Smooth muscle cell (in vitro differentiated cells): ENCODE results near the gene CCDC154. TPM values are rescaled to one million over a fixed set of nuclear protein-coding genes. Genes with fewer than 3 reads are reported as not detected.

ENCODE experiments used
- DNase-seq: peaks from one replicate; lab custom pipeline; 2025; ENCODE audit not compliant: unreplicated experiment; lab: John Stamatoyannopoulos, UW
- H2AFZ ChIP-seq: fragments of 200-600 bp; sonication (generic); 2 replicates; pipeline ENCODE4 v1.6.0; 2016; ENCODE audit warnings: antibody characterized with exemption, low read depth, mild to moderate bottlenecking
- H3F3A ChIP-seq: fragments of 200-600 bp; sonication (generic); 2 replicates; pipeline ENCODE4 v1.6.0; 2017; ENCODE audit warnings: antibody characterized with exemption, low read depth
- H3K27ac ChIP-seq: fragments of 200-600 bp; sonication (generic); 2 replicates; pipeline ENCODE4 v1.5.1; 2016; ENCODE audit warnings: low read depth, mild to moderate bottlenecking
- H3K27me3 ChIP-seq: fragments of 200-600 bp; sonication (generic); 2 replicates; pipeline ENCODE4 v1.6.1; 2016; ENCODE audit warnings: low read depth, mild to moderate bottlenecking
- H3K36me3 ChIP-seq: fragments of 200-600 bp; sonication (generic); 2 replicates; pipeline ENCODE4 v1.5.1; 2016; ENCODE audit warnings: low read depth
- H3K4me1 ChIP-seq: fragments of 200-600 bp; sonication (generic); 2 replicates; pipeline ENCODE4 v1.5.1; 2016; ENCODE audit warnings: low read depth
- H3K4me2 ChIP-seq: fragments of 200-600 bp; sonication (generic); 2 replicates; pipeline ENCODE4 v1.6.0; 2016; ENCODE audit warnings: mild to moderate bottlenecking
- H3K4me3 ChIP-seq: fragments of 200-600 bp; sonication (generic); 2 replicates; pipeline ENCODE4 v1.5.1; 2016; ENCODE audit warnings: mild to moderate bottlenecking
- H3K79me2 ChIP-seq: fragments of 200-600 bp; sonication (generic); 2 replicates; pipeline ENCODE4 v1.6.0; 2016; ENCODE audit warnings: low read depth, mild to moderate bottlenecking
- H3K9ac ChIP-seq: fragments of 200-600 bp; sonication (generic); 2 replicates; pipeline ENCODE4 v1.6.0; 2016; ENCODE audit warnings: low read depth
- H3K9me3 ChIP-seq: fragments of 200-600 bp; sonication (generic); replicated peaks from 2 replicates; pipeline ENCODE4 v1.5.1; 2016; ENCODE audit warnings: low read depth
- H4K20me1 ChIP-seq: fragments of 200-600 bp; sonication (generic); 2 replicates; pipeline ENCODE4 v1.6.0; 2016; ENCODE audit warnings: low read depth
- CTCF ChIP-seq: fragments of 200-600 bp; sonication (generic); IDR thresholded peaks from 2 replicates; pipeline ENCODE4 v1.5.1; 2017; ENCODE audit warnings: borderline replicate concordance, mild to moderate bottlenecking, antibody characterized with exemption; ENCODE audit not compliant: insufficient read depth, poor library complexity, severe bottlenecking
- WGBS: methylation state at CpG from one replicate; pipeline ENCODE4 v1.1.7; 2016; ENCODE audit warnings: low lambda C conversion rate; 5-methylcytosine and 5-hydroxymethylcytosine counted together
- polyA plus RNA-seq: library from polyadenylated mRNA; unstranded; fragments of >200 nt; fragmentation: Nextera tagmentation; extraction: Ambion mirVana; gene quantifications from 2 replicates; pipeline ENCODE4 v1.2.1, GENCODE V29; 2016
- total RNA-seq: library from RNA; depleted of rRNA; stranded (reverse); fragments of >200 nt; gene quantifications from 2 replicates; pipeline ENCODE4 v1.2.3, GENCODE V29; 2014

The CCDC154 gene
- total and polyA plus RNA-seq, 2 experiments from 2014 or later = 0.24 TPM; not detected in 1

GRCh38 chr16:1446296-1447080 is 2.1 kb upstream of the CCDC154 start:
- no peaks in the 10 kb centered on the region for H3K9me3 ChIP-seq
- no peaks in the 10 kb centered on the region for H4K20me1 ChIP-seq
- H3K79me2 ChIP-seq = no peaks in the 10 kb centered on the region
- H2AFZ ChIP-seq = no peak overlapping the region
- no peak overlapping the region for H3K4me3 ChIP-seq
- DNase-seq = no peak
- no peak overlapping the region for H3K27ac ChIP-seq
- H3K4me2 ChIP-seq = no peak overlapping the region
- TF ChIP-seq CTCF = no peak
- no peaks in the 10 kb centered on the region for H3K27me3 ChIP-seq
- no peaks in the 10 kb centered on the region for H3K36me3 ChIP-seq
- no peak overlapping the region for H3K9ac ChIP-seq
- no peaks in the 10 kb centered on the region for H3F3A ChIP-seq
- H3K4me1 ChIP-seq = no peaks in the 10 kb centered on the region
- 97% methylated on average over 32 of the region's 41 CpGs for WGBS

GRCh38 chr16:1445518-1446203 is 1.3 kb upstream of the CCDC154 start:
- Histone ChIP-seq H3K4me3 (no peak overlapping the region), H3K27me3 (no peaks in the 10 kb centered on the region), H3K9ac (no peak overlapping the region), H4K20me1 (no peaks in the 10 kb centered on the region), H3F3A (no peaks in the 10 kb centered on the region), H3K79me2 (no peaks in the 10 kb centered on the region), H3K36me3 (no peaks in the 10 kb centered on the region), H2AFZ (no peak overlapping the region), H3K4me2 (no peak overlapping the region), H3K27ac (no peak overlapping the region), H3K4me1 (no peaks in the 10 kb centered on the region), H3K9me3 (no peaks in the 10 kb centered on the region)
- no peak for DNase-seq
- WGBS = 93% methylated on average over 19 of the region's 25 CpGs
- TF ChIP-seq CTCF = no peak

- no peak overlapping the region for H3K27ac ChIP-seq
- no peak for DNase-seq
- WGBS = 94% methylated on average over 36 of the region's 48 CpGs
- no peaks in the 10 kb centered on the region for H3K27me3 ChIP-seq
- H3K9ac ChIP-seq = no peak overlapping the region
- no peaks in the 10 kb centered on the region for H3K4me1 ChIP-seq
- no peaks in the 10 kb centered on the region for H3F3A ChIP-seq
- no peak overlapping the region for H2AFZ ChIP-seq
- no peaks in the 10 kb centered on the region for H4K20me1 ChIP-seq
- H3K4me3 ChIP-seq = no peak overlapping the region
- TF ChIP-seq CTCF = no peak
- H3K9me3 ChIP-seq = no peaks in the 10 kb centered on the region
- H3K4me2 ChIP-seq = no peak overlapping the region
- no peaks in the 10 kb centered on the region for H3K36me3 ChIP-seq
- H3K79me2 ChIP-seq = no peaks in the 10 kb centered on the region
Measured at GRCh38 chr16:1444730-1445517, 568 bp upstream of the CCDC154 start.
